HEK293 (cell line): ENCODE results near the gene SZT2.

Source experiments
- AEBP2 ChIP-seq: fragments of 450-650 bp; formaldehyde crosslinking; IDR thresholded peaks from 2 replicates; pipeline ENCODE4 v1.5.1; 2016; ENCODE audit warnings: missing biosample characterization, missing genetic modification characterization, borderline replicate concordance
- HOXC10 ChIP-seq: sonication (generic); formaldehyde crosslinking; IDR thresholded peaks from 2 replicates; pipeline ENCODE4 v1.8.1; 2023; ENCODE audit warnings: mild to moderate bottlenecking, missing genetic modification reagents
- REST ChIP-seq: fragments of 450-650 bp; formaldehyde crosslinking; IDR thresholded peaks from 2 replicates; pipeline ENCODE4 v1.5.1; 2016; ENCODE audit warnings: missing biosample characterization, missing genetic modification characterization
- SP2 ChIP-seq: fragments of 450-650 bp; formaldehyde crosslinking; IDR thresholded peaks from 2 replicates; pipeline ENCODE4 v1.5.1; 2016; ENCODE audit warnings: missing biosample characterization, missing genetic modification characterization
- TCF7L2 ChIP-seq: IDR thresholded peaks from 2 replicates; pipeline ENCODE4 v1.6.1; 2011; ENCODE audit warnings: low read depth, mild to moderate bottlenecking, inconsistent platforms, low read length, moderate library complexity, borderline replicate concordance
- ZFP37 ChIP-seq: fragments of 450-650 bp; formaldehyde crosslinking; IDR thresholded peaks from 2 replicates; pipeline ENCODE4 v1.5.1; 2016; ENCODE audit warnings: missing biosample characterization, missing genetic modification characterization
- ZNF121 ChIP-seq: fragments of 450-650 bp; formaldehyde crosslinking; IDR thresholded peaks from 2 replicates; pipeline ENCODE4 v1.5.1; 2016; ENCODE audit warnings: missing biosample characterization, missing genetic modification characterization
- ZNF433 ChIP-seq: fragments of 450-650 bp; formaldehyde crosslinking; IDR thresholded peaks from 2 replicates; pipeline ENCODE4 v1.5.1; 2016; ENCODE audit warnings: missing biosample characterization, missing genetic modification characterization, low read depth
- ZNF544 ChIP-seq: fragments of 450-650 bp; formaldehyde crosslinking; IDR thresholded peaks from 2 replicates; pipeline ENCODE4 v1.5.0; 2017; ENCODE audit warnings: missing biosample characterization, missing genetic modification characterization
- ZNF768 ChIP-seq: fragments of 450-650 bp; formaldehyde crosslinking; IDR thresholded peaks from 2 replicates; pipeline ENCODE4 v1.5.1; 2018; ENCODE audit warnings: missing biosample characterization, mild to moderate bottlenecking, missing genetic modification characterization
- ZNF777 ChIP-seq: fragments of 450-650 bp; formaldehyde crosslinking; IDR thresholded peaks from 2 replicates; pipeline ENCODE4 v1.5.1; 2017; ENCODE audit warnings: missing biosample characterization, missing genetic modification characterization, borderline replicate concordance
- ZSCAN23 ChIP-seq: fragments of 450-650 bp; formaldehyde crosslinking; IDR thresholded peaks from 2 replicates; pipeline ENCODE4 v1.5.1; 2016; ENCODE audit warnings: missing biosample characterization, missing genetic modification characterization
- ZSCAN30 ChIP-seq: fragments of 450-650 bp; IDR thresholded peaks from 2 replicates; pipeline ENCODE4 v1.5.1; 2018; ENCODE audit warnings: missing biosample characterization, mild to moderate bottlenecking, missing genetic modification characterization, moderate library complexity
- TF ChIP-seq, protein P1 (sequence below): fragments of 450-650 bp; formaldehyde crosslinking; IDR thresholded peaks from 2 replicates; pipeline ENCODE4 v1.5.1; 2016; ENCODE audit warnings: missing biosample characterization, missing genetic modification characterization

DNA sequence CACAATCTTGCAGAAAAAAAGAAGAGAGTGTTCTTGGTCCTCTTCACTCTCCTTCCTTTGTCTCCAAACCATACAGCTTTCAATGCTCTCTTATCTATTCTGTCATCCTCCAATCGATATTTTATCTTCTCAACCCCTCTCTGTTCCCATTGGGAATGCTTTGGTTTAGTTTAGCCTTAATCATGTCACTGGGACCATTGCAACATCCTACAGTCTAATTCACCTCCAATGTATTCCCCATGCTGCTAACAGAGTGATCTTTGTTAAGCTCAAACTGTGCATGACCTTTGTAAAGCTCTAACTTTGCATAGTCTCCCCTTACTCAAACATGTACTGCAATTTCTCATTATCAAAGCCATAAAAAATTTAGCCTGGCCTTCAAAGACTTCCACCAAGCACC lies 49.1 kb upstream of the SZT2 start:
- TF ChIP-seq REST (tag by site-specific recombination), result no peak
- TF ChIP-seq, protein P1, sequence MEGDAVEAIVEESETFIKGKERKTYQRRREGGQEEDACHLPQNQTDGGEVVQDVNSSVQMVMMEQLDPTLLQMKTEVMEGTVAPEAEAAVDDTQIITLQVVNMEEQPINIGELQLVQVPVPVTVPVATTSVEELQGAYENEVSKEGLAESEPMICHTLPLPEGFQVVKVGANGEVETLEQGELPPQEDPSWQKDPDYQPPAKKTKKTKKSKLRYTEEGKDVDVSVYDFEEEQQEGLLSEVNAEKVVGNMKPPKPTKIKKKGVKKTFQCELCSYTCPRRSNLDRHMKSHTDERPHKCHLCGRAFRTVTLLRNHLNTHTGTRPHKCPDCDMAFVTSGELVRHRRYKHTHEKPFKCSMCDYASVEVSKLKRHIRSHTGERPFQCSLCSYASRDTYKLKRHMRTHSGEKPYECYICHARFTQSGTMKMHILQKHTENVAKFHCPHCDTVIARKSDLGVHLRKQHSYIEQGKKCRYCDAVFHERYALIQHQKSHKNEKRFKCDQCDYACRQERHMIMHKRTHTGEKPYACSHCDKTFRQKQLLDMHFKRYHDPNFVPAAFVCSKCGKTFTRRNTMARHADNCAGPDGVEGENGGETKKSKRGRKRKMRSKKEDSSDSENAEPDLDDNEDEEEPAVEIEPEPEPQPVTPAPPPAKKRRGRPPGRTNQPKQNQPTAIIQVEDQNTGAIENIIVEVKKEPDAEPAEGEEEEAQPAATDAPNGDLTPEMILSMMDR, result no peak
- TF ChIP-seq ZNF544 (tag by site-specific recombination), result no peak
- TF ChIP-seq ZSCAN23 (tag by site-specific recombination), result no peak
- TF ChIP-seq TCF7L2, result no peak
- TF ChIP-seq HOXC10 (CRISPR knock-in tag), result no peak
- TF ChIP-seq ZNF121 (tag by site-specific recombination), result no peak
- TF ChIP-seq ZSCAN30, result no peak
- TF ChIP-seq AEBP2 (tag by site-specific recombination), result no peak
- no peak for TF ChIP-seq ZNF433
- no peak for TF ChIP-seq ZNF777 (tag by site-specific recombination)
- no peak for TF ChIP-seq ZFP37 (tag by site-specific recombination)
- TF ChIP-seq SP2, result no peak
- no peak for TF ChIP-seq ZNF768
